Transverse colon (tissue), 4 donors: Measurements from ENCODE around the gene ZGRF1. TPM values are rescaled to one million over a fixed set of nuclear protein-coding genes. Genes with fewer than 3 reads are reported as not detected.
A peak's percentile ranks its signal among the peaks of the same experiment; 100 is the strongest.

Source experiments
- DNase-seq: peaks from one replicate; pipeline ENCODE4 v3.0.0-alpha.2; 2019
- H3K27ac ChIP-seq, 4 donors: fragments of 200-600 bp; sonication (generic); 2 replicates each; pipeline ENCODE4 v1.5.1; 2016 to 2018; ENCODE audit warnings: inconsistent platforms in 4 of 4
- H3K27me3 ChIP-seq: fragments of 200-600 bp; sonication (generic); 2 replicates; pipeline ENCODE4 v1.5.1; 2017; ENCODE audit warnings: inconsistent platforms
- H3K36me3 ChIP-seq, 4 donors: fragments of 200-600 bp; sonication (generic); 2 replicates each; pipeline ENCODE4 v1.5.1; 2017 to 2019; ENCODE audit warnings: inconsistent platforms in 4 of 4
- H3K4me1 ChIP-seq, 4 donors: fragments of 200-600 bp; sonication (generic); 2 replicates each; pipeline ENCODE4 v1.5.1; 2017 to 2020; ENCODE audit warnings: inconsistent platforms in 4 of 4
- H3K4me3 ChIP-seq, 4 donors: fragments of 200-600 bp; sonication (generic); 1 replicate in 1 of 4; 2 replicates in 3 of 4; pipeline versions ENCODE4 v1.5.1 to v1.6.1; 2017 to 2019; ENCODE audit warnings: inconsistent platforms in 4 of 4
- H3K9me3 ChIP-seq, 2 donors: fragments of 200-600 bp; sonication (generic); 2 replicates each; pipeline ENCODE4 v1.5.1; 2017 to 2019; ENCODE audit warnings: inconsistent platforms in 2 of 2
- EP300 ChIP-seq: sonication (generic); formaldehyde crosslinking; IDR thresholded peaks from one replicate; pipeline ENCODE4 v1.6.1; 2017; ENCODE audit warnings: antibody characterized with exemption, low read depth
- POLR2A ChIP-seq: fragments of 450-650 bp; IDR thresholded peaks from one replicate; pipeline ENCODE4 v1.6.1; 2016; ENCODE audit warnings: antibody characterized with exemption, mild to moderate bottlenecking, moderate library complexity
- POLR2AphosphoS5 ChIP-seq, 3 donors: sonication (generic); formaldehyde crosslinking; IDR thresholded peaks; one replicate each; pipeline ENCODE4 v1.6.1; 2016; ENCODE audit warnings: antibody characterized with exemption in 3 of 3
- WGBS, 2 donors: methylation state at CpG; one replicate each; pipeline ENCODE4 v1.1.5; 2018; ENCODE audit warnings: low coverage in 1 of 2; 5-methylcytosine and 5-hydroxymethylcytosine counted together
- in situ Hi-C, 4 donors: fragments of 200-750 bp; cut with MboI; loops; one replicate each; pipeline versions ENCODE4 v1.15.0 to v1.15.1; 2017; ENCODE audit warnings: low sequenced_read_pairs in 3 of 4, low pct_ligation_motif_present in 1 of 4, low pct_unique_long_range_greater_than_20kb in 1 of 4
- intact Hi-C: fragments of 100-400 bp; cut with DNase I; formaldehyde crosslinking; loops from one replicate; pipeline ENCODE4 v1.15.1; 2023; ENCODE audit warnings: low total_unique reads
- total RNA-seq, 4 donors: library from RNA; depleted of rRNA; stranded (reverse); fragments of >200 nt; gene quantifications; one replicate each; pipeline ENCODE4 v1.1.0, GENCODE V29; 2016
- TF ChIP-seq, protein P1 (sequence below), 5 experiments: fragments of 200-600 bp in 3 of 5; fragments of 450-650 bp in 2 of 5; sonication (generic) in 3 of 5; IDR thresholded peaks; 1 replicate in 2 of 5; 2 replicates in 3 of 5; pipeline ENCODE4 v1.5.1; 2016 to 2017; ENCODE audit warnings: antibody characterized with exemption in 5 of 5, inconsistent platforms in 3 of 5, mild to moderate bottlenecking in 2 of 5, moderate library complexity in 1 of 5

The ZGRF1 gene
- total RNA-seq, 4 donors from 2014 or later, result 0.75 to 7.3 (median 3.7) TPM

DNA sequence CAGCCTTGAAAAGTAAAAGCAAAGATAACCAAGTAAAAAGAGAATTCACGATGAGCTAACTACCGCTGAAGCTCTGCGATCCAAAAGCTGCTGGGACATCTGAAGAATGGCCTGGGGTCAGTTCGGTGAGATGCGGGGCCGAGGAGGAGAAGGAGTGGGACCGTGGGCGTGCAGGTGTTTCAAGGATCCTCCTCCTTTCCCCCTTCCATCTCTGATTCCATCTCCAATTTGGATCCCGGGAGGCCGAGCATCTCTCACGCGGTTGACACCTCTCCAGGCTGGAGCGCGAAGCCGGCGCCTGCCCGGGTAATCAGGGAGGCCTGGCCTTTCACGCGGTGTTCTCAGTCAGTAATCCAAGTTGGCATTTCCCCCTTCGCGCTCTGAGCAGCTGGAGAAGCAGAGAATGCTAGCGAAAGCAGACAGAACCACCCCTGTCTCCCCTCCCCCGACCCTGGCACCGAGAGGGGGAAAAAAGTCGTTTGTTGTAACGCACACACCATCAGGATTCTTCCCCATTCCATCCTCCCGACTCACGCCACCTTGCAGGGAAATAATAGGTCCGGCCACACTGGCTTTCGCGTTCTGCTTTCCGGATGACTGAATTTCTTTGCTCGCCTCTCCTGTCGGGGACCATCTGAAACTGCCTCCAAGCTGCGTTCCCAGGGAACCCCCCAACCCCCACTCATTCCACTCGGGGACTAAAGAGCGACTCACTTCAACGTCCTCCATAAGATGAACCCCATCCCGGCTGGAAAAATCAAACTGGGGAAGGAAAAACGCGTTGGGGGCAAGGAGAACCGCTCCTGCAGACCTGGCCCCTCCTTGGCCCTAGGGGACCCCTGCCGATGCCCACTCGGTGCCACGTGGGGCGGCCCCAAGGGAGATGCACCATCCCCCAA is 127.2 kb downstream of the ZGRF1 start:
- H3K27me3 ChIP-seq, result peaks cover 100% of the 10 kb centered on the region
- peaks cover 13 to 29% (median 27%) of the 10 kb centered on the region in 4 donors for H3K4me1 ChIP-seq
- intact Hi-C loops (no loop called here), in situ Hi-C loops (no loop called here)
- no peak overlapping the region for H3K27ac ChIP-seq
- H3K9me3 ChIP-seq, result no peaks in the 10 kb centered on the region
- TF ChIP-seq POLR2A, result no peak
- TF ChIP-seq EP300, result no peak
- TF ChIP-seq POLR2AphosphoS5 (IDR thresholded peaks at IDR 0.05), result no peak
- TF ChIP-seq, protein P1, sequence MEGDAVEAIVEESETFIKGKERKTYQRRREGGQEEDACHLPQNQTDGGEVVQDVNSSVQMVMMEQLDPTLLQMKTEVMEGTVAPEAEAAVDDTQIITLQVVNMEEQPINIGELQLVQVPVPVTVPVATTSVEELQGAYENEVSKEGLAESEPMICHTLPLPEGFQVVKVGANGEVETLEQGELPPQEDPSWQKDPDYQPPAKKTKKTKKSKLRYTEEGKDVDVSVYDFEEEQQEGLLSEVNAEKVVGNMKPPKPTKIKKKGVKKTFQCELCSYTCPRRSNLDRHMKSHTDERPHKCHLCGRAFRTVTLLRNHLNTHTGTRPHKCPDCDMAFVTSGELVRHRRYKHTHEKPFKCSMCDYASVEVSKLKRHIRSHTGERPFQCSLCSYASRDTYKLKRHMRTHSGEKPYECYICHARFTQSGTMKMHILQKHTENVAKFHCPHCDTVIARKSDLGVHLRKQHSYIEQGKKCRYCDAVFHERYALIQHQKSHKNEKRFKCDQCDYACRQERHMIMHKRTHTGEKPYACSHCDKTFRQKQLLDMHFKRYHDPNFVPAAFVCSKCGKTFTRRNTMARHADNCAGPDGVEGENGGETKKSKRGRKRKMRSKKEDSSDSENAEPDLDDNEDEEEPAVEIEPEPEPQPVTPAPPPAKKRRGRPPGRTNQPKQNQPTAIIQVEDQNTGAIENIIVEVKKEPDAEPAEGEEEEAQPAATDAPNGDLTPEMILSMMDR (IDR thresholded peaks at IDR 0.05), result no peak
- no peak for DNase-seq
- 6 to 38% methylated on average over 6 to 46 of the region's 46 CpGs for WGBS, 2 donors
- peak overlapping the region in 1 of 4 donors; percentile 26 for H3K4me3 ChIP-seq
- H3K36me3 ChIP-seq, result no peaks in the 10 kb centered on the region

GRCh38 chr4:112508356-112508755 is 128.4 kb downstream of the ZGRF1 start:
- Histone ChIP-seq H3K4me1 (peaks cover 11 to 25% (median 22%) of the 10 kb centered on the region in 4 donors), H3K27me3 (peaks cover 100% of the 10 kb centered on the region), H3K27ac (no peak overlapping the region), H3K4me3 (no peak overlapping the region), H3K9me3 (no peaks in the 10 kb centered on the region), H3K36me3 (no peaks in the 10 kb centered on the region)
- intact Hi-C loops (no loop called here), in situ Hi-C loops (no loop called here)
- DNase-seq, result no peak
- no peak for TF ChIP-seq POLR2A
- TF ChIP-seq, protein P1 (IDR thresholded peaks at IDR 0.05), result no peak
- 4 to 9% methylated on average over 4 to 6 of the region's 6 CpGs for WGBS, 2 donors

- intact Hi-C loops (no loop called here), in situ Hi-C loops (no loop called here)
- Histone ChIP-seq H3K4me1 (peaks cover 4 to 9% (median 7%) of the 10 kb centered on the region in 4 donors), H3K36me3 (no peaks in the 10 kb centered on the region), H3K9me3 (no peaks in the 10 kb centered on the region), H3K4me3 (no peak overlapping the region), H3K27ac (no peak overlapping the region), H3K27me3 (peaks cover 92% of the 10 kb centered on the region)
- no peak for TF ChIP-seq POLR2AphosphoS5 (IDR thresholded peaks at IDR 0.05)
- no peak for TF ChIP-seq EP300
- 83 to 85% methylated on average over 4 of the region's 4 CpGs for WGBS, 2 donors
- DNase-seq, result no peak
Measured at GRCh38 chr4:112504807-112505206, 131.9 kb downstream of the ZGRF1 start.

- in situ Hi-C loops, result no loop called here
- 71 to 75% methylated on average over 5 of the region's 5 CpGs for WGBS, 2 donors
Measured at GRCh38 chr4:112502871-112503270, 133.8 kb downstream of the ZGRF1 start.

More at GRCh38 chr4:112502871-112503270, 133.8 kb downstream of the ZGRF1 start:
- H3K27me3 ChIP-seq, result peaks cover 73% of the 10 kb centered on the region
- no peak overlapping the region for H3K27ac ChIP-seq
- intact Hi-C loops, result no loop called here
- TF ChIP-seq POLR2AphosphoS5 (IDR thresholded peaks at IDR 0.05), result no peak
- no peak for TF ChIP-seq POLR2A
- TF ChIP-seq EP300, result no peak
- TF ChIP-seq, protein P1 (IDR thresholded peaks at IDR 0.05), result no peak
- no peak overlapping the region for H3K4me3 ChIP-seq
- H3K9me3 ChIP-seq, result no peaks in the 10 kb centered on the region
- H3K36me3 ChIP-seq, result no peaks in the 10 kb centered on the region
- no peaks in the 10 kb centered on the region for H3K4me1 ChIP-seq
- DNase-seq, result no peak
